Prostate gland (tissue), 2 donors: ENCODE data around the gene PCID2. TPM values are rescaled to one million over a fixed set of nuclear protein-coding genes. Genes with fewer than 3 reads are reported as not detected.

Source experiments
- DNase-seq: peaks from one replicate; pipeline ENCODE4 v3.0.0-alpha.2; 2019; ENCODE audit warnings: low spot score
- H3K27ac ChIP-seq, 2 donors: fragments of 200-600 bp; sonication (generic); 2 replicates each; pipeline ENCODE4 v1.5.1; 2017 to 2019
- H3K27me3 ChIP-seq: fragments of 200-600 bp; sonication (generic); replicated peaks from 2 replicates; pipeline ENCODE4 v1.5.1; 2019; ENCODE audit not compliant: insufficient read depth
- H3K36me3 ChIP-seq, 2 donors: fragments of 200-600 bp; sonication (generic); 1 replicate in 1 of 2; 2 replicates in 1 of 2; pipeline versions ENCODE4 v1.5.1 to v1.8.1; 2017 to 2019
- H3K4me1 ChIP-seq: fragments of 200-600 bp; sonication (generic); replicated peaks from 2 replicates; pipeline ENCODE4 v1.5.1; 2019
- H3K4me3 ChIP-seq, 2 donors: fragments of 200-600 bp; sonication (generic); 2 replicates each; pipeline ENCODE4 v1.5.1; 2017 to 2019
- H3K9me3 ChIP-seq: fragments of 200-600 bp; sonication (generic); 2 replicates; pipeline ENCODE4 v1.5.1; 2017
- CTCF ChIP-seq, 4 experiments: fragments of 200-600 bp in 2 of 4; fragments of 450-650 bp in 2 of 4; sonication (generic) in 2 of 4; IDR thresholded peaks; 1 replicate in 3 of 4; 2 replicates in 1 of 4; pipeline ENCODE4 v1.5.1; 2016 to 2019; ENCODE audit warnings: antibody characterized with exemption in 4 of 4, mild to moderate bottlenecking in 2 of 4, moderate library complexity in 2 of 4
- POLR2A ChIP-seq: fragments of 450-650 bp; IDR thresholded peaks from one replicate; pipeline ENCODE4 v1.6.1; 2016; ENCODE audit warnings: antibody characterized with exemption, mild to moderate bottlenecking
- POLR2AphosphoS5 ChIP-seq: sonication (generic); formaldehyde crosslinking; IDR thresholded peaks from one replicate; pipeline ENCODE4 v1.6.1; 2017; ENCODE audit warnings: antibody characterized with exemption
- WGBS: methylation state at CpG from one replicate; pipeline ENCODE4 v1.1.5; 2018; 5-methylcytosine and 5-hydroxymethylcytosine counted together
- intact Hi-C: fragments of 100-400 bp; cut with DNase I; formaldehyde crosslinking; loops from one replicate; pipeline ENCODE4 v1.14.2; 2022
- total RNA-seq, 2 donors: library from RNA; depleted of rRNA; stranded (reverse); fragments of >200 nt; gene quantifications; one replicate each; pipeline ENCODE4 v1.1.0, GENCODE V29; 2016

PCID2 gene
- total RNA-seq, 2 donors from 2014 or later = 47.7 to 48.6 TPM

- no peak for DNase-seq
- Histone ChIP-seq H3K27ac (no peak overlapping the region), H3K36me3 (peaks cover 0 to 2% of the 10 kb centered on the region in 2 donors)
Observed at GRCh38 chr13:113231306-113232207, 23.1 kb upstream of the PCID2 start.

GRCh38 chr13:113229791-113230190 is 21.3 kb upstream of the PCID2 start:
- no peak overlapping the region for H3K4me3 ChIP-seq
- intact Hi-C loops = no loop called here
- no peaks in the 10 kb centered on the region for H3K4me1 ChIP-seq
- peaks cover 0 to 2% of the 10 kb centered on the region in 2 donors for H3K36me3 ChIP-seq
- TF ChIP-seq POLR2A (no peak), CTCF (IDR thresholded peaks at IDR 0.05) (no peak), POLR2AphosphoS5 (no peak)
- WGBS = 86% methylated on average over 20 of the region's 20 CpGs
- no peaks in the 10 kb centered on the region for H3K27me3 ChIP-seq
- no peak overlapping the region for H3K27ac ChIP-seq
- no peak for DNase-seq
- H3K9me3 ChIP-seq = no peaks in the 10 kb centered on the region

More at GRCh38 chr13:113231306-113232207, 23.1 kb upstream of the PCID2 start:
- intact Hi-C loops = no loop called here
- H3K9me3 ChIP-seq = no peaks in the 10 kb centered on the region
- WGBS = 76% methylated on average over 14 of the region's 14 CpGs
- no peaks in the 10 kb centered on the region for H3K27me3 ChIP-seq
- TF ChIP-seq POLR2AphosphoS5 (no peak), POLR2A (no peak)
- H3K4me3 ChIP-seq = no peak overlapping the region
- no peaks in the 10 kb centered on the region for H3K4me1 ChIP-seq

GRCh38 chr13:113229161-113229560 is 20.7 kb upstream of the PCID2 start:
- no peaks in the 10 kb centered on the region for H3K9me3 ChIP-seq
- 80% methylated on average over 5 of the region's 5 CpGs for WGBS
- no peak overlapping the region for H3K4me3 ChIP-seq
- TF ChIP-seq CTCF (IDR thresholded peaks at IDR 0.05) = no peak
- TF ChIP-seq POLR2A = no peak
- no peak for TF ChIP-seq POLR2AphosphoS5
- H3K36me3 ChIP-seq = peaks cover 0 to 2% of the 10 kb centered on the region in 2 donors
- no peaks in the 10 kb centered on the region for H3K4me1 ChIP-seq
- intact Hi-C loops = no loop called here
- no peak for DNase-seq
- no peak overlapping the region for H3K27ac ChIP-seq
- no peaks in the 10 kb centered on the region for H3K27me3 ChIP-seq

- DNase-seq = no peak
- TF ChIP-seq POLR2A = no peak
- TF ChIP-seq CTCF (IDR thresholded peaks at IDR 0.05) = no peak
- no peak for TF ChIP-seq POLR2AphosphoS5
- Histone ChIP-seq H3K36me3 (peaks cover 0 to 6% of the 10 kb centered on the region in 2 donors), H3K4me3 (no peak overlapping the region), H3K27me3 (no peaks in the 10 kb centered on the region), H3K27ac (no peak overlapping the region), H3K9me3 (no peaks in the 10 kb centered on the region), H3K4me1 (no peaks in the 10 kb centered on the region)
- intact Hi-C loops = no loop called here
- 75% methylated on average over 7 of the region's 7 CpGs for WGBS
Observed at GRCh38 chr13:113226873-113227450, 18.5 kb upstream of the PCID2 start.

GRCh38 chr13:113225515-113225914 is 17.0 kb upstream of the PCID2 start:
- H3K9me3 ChIP-seq = no peaks in the 10 kb centered on the region
- H3K27ac ChIP-seq = no peak overlapping the region
- H3K4me3 ChIP-seq = no peak overlapping the region
- 94% methylated on average over 7 of the region's 7 CpGs for WGBS
- no peak for DNase-seq
- intact Hi-C loops = no loop called here
- no peaks in the 10 kb centered on the region for H3K4me1 ChIP-seq
- H3K36me3 ChIP-seq = peaks cover 0 to 6% of the 10 kb centered on the region in 2 donors
- H3K27me3 ChIP-seq = no peaks in the 10 kb centered on the region
- no peak for TF ChIP-seq POLR2AphosphoS5
- TF ChIP-seq CTCF (IDR thresholded peaks at IDR 0.05) = no peak
- TF ChIP-seq POLR2A = no peak
